Motor neuron (in vitro differentiated cells): ENCODE data around the gene PLA2G12A. TPM values are rescaled to one million over a fixed set of nuclear protein-coding genes. Genes with fewer than 3 reads are reported as not detected.

ENCODE experiments used
- ATAC-seq, 8 experiments: fragments of 200-7000 bp; cut with Tn5 transposase; replicated peaks in 6 of 8; 2 replicates each; pipeline ENCODE4 v1.8.0; 2021; ENCODE audit warnings: mild to moderate bottlenecking in 8 of 8, moderate library complexity in 8 of 8
- H3K27ac ChIP-seq, 2 donors: fragments of 250-450 bp; sonication (Bioruptor Pico); 2 replicates each; pipeline ENCODE4 v1.9.0; 2021; ENCODE audit warnings: antibody characterized with exemption in 2 of 2, mild to moderate bottlenecking in 2 of 2, moderate library complexity in 1 of 2
- H3K4me1 ChIP-seq, 2 donors: fragments of 250-450 bp; sonication (Bioruptor Pico); replicated peaks in 1 of 2; 2 replicates each; pipeline ENCODE4 v1.6.1; 2021; ENCODE audit warnings: antibody characterized with exemption in 2 of 2, mild to moderate bottlenecking in 2 of 2, moderate library complexity in 1 of 2
- H3K4me3 ChIP-seq, 5 donors: fragments of 250-450 bp; sonication (Bioruptor Pico); 2 replicates each; pipeline ENCODE4 v1.9.0; 2021; ENCODE audit warnings: antibody characterized with exemption in 5 of 5, mild to moderate bottlenecking in 5 of 5, moderate library complexity in 4 of 5
- WGBS, 10 experiments: fragments of 450-650 bp; shearing (Covaris generic); methylation state at CpG; one replicate each; pipeline ENCODE4 v1.0.0; 2022; 5-methylcytosine and 5-hydroxymethylcytosine counted together
- in situ Hi-C, 9 experiments: fragments of 400-800 bp; cut with MboI; loops; one replicate each; pipeline ENCODE4 v1.15.0; 2021; ENCODE audit warnings: low sequenced_read_pairs in 9 of 9, low pct_unique_long_range_greater_than_20kb in 2 of 9; ENCODE audit not compliant: unreplicated experiment in 9 of 9
- total RNA-seq, 8 experiments: library from RNA; unstranded; fragments of 300-600 nt; gene quantifications; 2 replicates each; pipeline versions ENCODE4 v1.2.3 to v1.2.4, GENCODE V29; 2022

Gene PLA2G12A
- total RNA-seq, 8 experiments from 2014 or later, result 10.4 to 55.7 (median 18.9) TPM

- WGBS, 10 experiments, result 6 to 100% (median 83%) methylated on average over 1 of the region's 1 CpG; no CpG with 5 or more reads in 3 of the 10 experiments
- Histone ChIP-seq H3K27ac (no peak overlapping the region), H3K4me1 (no peaks in the 10 kb centered on the region), H3K4me3 (no peak overlapping the region)
- ATAC-seq, result peak in 1 of 8 experiments; percentile 95
- in situ Hi-C loops, result loop anchor here in 1 of 9 experiments (25.0 kb wide), 1 partner anchor 244 kb away; no protein-coding TSS in a partner anchor
Observed at GRCh38 chr4:109718759-109719158, 11.1 kb downstream of the PLA2G12A start.

- in situ Hi-C loops, result loop anchor here in 1 of 9 experiments (25.0 kb wide), 1 partner anchor 249 kb away; no protein-coding TSS in a partner anchor
- Histone ChIP-seq H3K27ac (no peak overlapping the region), H3K4me1 (no peaks in the 10 kb centered on the region), H3K4me3 (no peak overlapping the region)
- 38 to 100% (median 88%) methylated on average over 1 to 3 of the region's 3 CpGs; no CpG with 5 or more reads in 2 of the 10 experiments for WGBS, 10 experiments
- no peak for ATAC-seq
Observed at GRCh38 chr4:109713500-109713899, 16.4 kb downstream of the PLA2G12A start.

- in situ Hi-C loops, result loop anchor here in 1 of 9 experiments (25.0 kb wide), 1 partner anchor 253 kb away; no protein-coding TSS in a partner anchor
- H3K27ac ChIP-seq, result no peak overlapping the region
- WGBS, 10 experiments, result 91 to 100% (median 100%) methylated on average over 1 of the region's 1 CpG; no CpG with 5 or more reads in 6 of the 10 experiments
- peaks cover 0 to 1% of the 10 kb centered on the region in 2 donors for H3K4me1 ChIP-seq
- ATAC-seq, result no peak
- H3K4me3 ChIP-seq, result no peak overlapping the region
Observed at GRCh38 chr4:109708990-109709389, 20.9 kb downstream of the PLA2G12A start.

GRCh38 chr4:109708435-109708834 is 21.4 kb downstream of the PLA2G12A start:
- peaks cover 3 to 4% of the 10 kb centered on the region in 2 donors for H3K4me1 ChIP-seq
- H3K27ac ChIP-seq, result no peak overlapping the region
- in situ Hi-C loops, result loop anchor here in 1 of 9 experiments (25.0 kb wide), 1 partner anchor 254 kb away; no protein-coding TSS in a partner anchor
- no peak overlapping the region for H3K4me3 ChIP-seq
- WGBS, 10 experiments, result 21 to 89% (median 67%) methylated on average over 2 of the region's 2 CpGs; no CpG with 5 or more reads in 2 of the 10 experiments
- ATAC-seq, result no peak

GRCh38 chr4:109703664-109704361 is 26.1 kb downstream of the PLA2G12A start:
- peaks cover 7 to 13% of the 10 kb centered on the region in 2 donors for H3K4me1 ChIP-seq
- peak overlapping the region; percentile 60 to 81 (median 71) for H3K4me3 ChIP-seq
- 4 to 100% (median 46%) methylated on average over 2 to 8 of the region's 11 CpGs; no CpG with 5 or more reads in 1 of the 10 experiments for WGBS, 10 experiments
- peak in 2 of 8 experiments; percentile 3 to 20 for ATAC-seq
- in situ Hi-C loops, result loop anchor here in 1 of 9 experiments (25.0 kb wide), 1 partner anchor 258 kb away; no protein-coding TSS in a partner anchor
- peak overlapping the region in 1 of 2 donors; percentile 64 for H3K27ac ChIP-seq

GRCh38 chr4:109702950-109703663 is 26.8 kb downstream of the PLA2G12A start, which contains the start of gene CASP6:
TSS of gene CASP6 (minus strand) at chr4:109703445. CDS start at chr4:109703395, 50 bp downstream.
- in situ Hi-C loops, result loop anchor here in 1 of 9 experiments (25.0 kb wide), 1 partner anchor 259 kb away; no protein-coding TSS in a partner anchor
- peak within 1 kb of the TSS; percentile 60 to 81 (median 71) for H3K4me3 ChIP-seq
- WGBS, 10 experiments, result 0% methylated on average over 3 to 4 of the region's 72 CpGs; no CpG with 5 or more reads in 8 of the 10 experiments
- peaks cover 7 to 13% of the 10 kb centered on the region in 2 donors for H3K4me1 ChIP-seq
- peak; percentile 85 to 91 (median 89) for ATAC-seq
- H3K27ac ChIP-seq, result peak within 1 kb of the TSS; percentile 5 to 64

- Histone ChIP-seq H3K4me1 (peaks cover 7 to 13% of the 10 kb centered on the region in 2 donors), H3K27ac (no peak overlapping the region), H3K4me3 (peak overlapping the region; percentile 60 to 81 (median 71))
- in situ Hi-C loops, result loop anchor here in 1 of 9 experiments (25.0 kb wide), 1 partner anchor 261 kb away; no protein-coding TSS in a partner anchor
- no peak for ATAC-seq
- WGBS, 10 experiments, result 19 to 100% (median 51%) methylated on average over 1 to 12 of the region's 21 CpGs
Observed at GRCh38 chr4:109701566-109702410, 28.1 kb downstream of the PLA2G12A start.

GRCh38 chr4:109699553-109700225 is 30.2 kb downstream of the PLA2G12A start:
- ATAC-seq, result no peak
- in situ Hi-C loops, result loop anchor here in 1 of 9 experiments (25.0 kb wide), 1 partner anchor 263 kb away; no protein-coding TSS in a partner anchor
- no peak overlapping the region for H3K27ac ChIP-seq
- H3K4me3 ChIP-seq, result no peak overlapping the region
- H3K4me1 ChIP-seq, result peaks cover 7 to 13% of the 10 kb centered on the region in 2 donors
- 71 to 100% (median 96%) methylated on average over 2 to 6 of the region's 8 CpGs; no CpG with 5 or more reads in 3 of the 10 experiments for WGBS, 10 experiments

- peaks cover 5 to 9% of the 10 kb centered on the region in 2 donors for H3K4me1 ChIP-seq
- ATAC-seq, result no peak
- 100% methylated on average over 1 of the region's 1 CpG; no CpG with 5 or more reads in 6 of the 10 experiments for WGBS, 10 experiments
- H3K27ac ChIP-seq, result no peak overlapping the region
- H3K4me3 ChIP-seq, result no peak overlapping the region
- in situ Hi-C loops, result no loop called here
Observed at GRCh38 chr4:109698656-109699055, 31.2 kb downstream of the PLA2G12A start.

GRCh38 chr4:109691411-109691920 is 38.4 kb downstream of the PLA2G12A start:
- no peak overlapping the region for H3K4me3 ChIP-seq
- H3K4me1 ChIP-seq, result no peaks in the 10 kb centered on the region
- H3K27ac ChIP-seq, result no peak overlapping the region
- WGBS, 10 experiments, result 67 to 100% methylated on average over 1 of the region's 1 CpG; no CpG with 5 or more reads in 8 of the 10 experiments
- in situ Hi-C loops, result no loop called here
- peak in 1 of 8 experiments; percentile 52 for ATAC-seq

- no peak for ATAC-seq
- Histone ChIP-seq H3K27ac (no peak overlapping the region), H3K4me3 (no peak overlapping the region), H3K4me1 (no peaks in the 10 kb centered on the region)
- in situ Hi-C loops, result no loop called here
- 38 to 100% (median 90%) methylated on average over 1 to 5 of the region's 6 CpGs; no CpG with 5 or more reads in 2 of the 10 experiments for WGBS, 10 experiments
Observed at GRCh38 chr4:109690690-109691410, 39.0 kb downstream of the PLA2G12A start.
